Vagina (tissue), 2 donors: ENCODE measurements around the gene PHRF1. TPM values are rescaled to one million over a fixed set of nuclear protein-coding genes. Genes with fewer than 3 reads are reported as not detected.
A peak's percentile ranks its signal among the peaks of the same experiment; 100 is the strongest.

Experiments
- DNase-seq, 2 donors: peaks; one replicate each; pipeline ENCODE4 v3.0.0-alpha.2; 2017; ENCODE audit errors: extremely low spot score in 2 of 2
- H3K27ac ChIP-seq: fragments of 200-600 bp; sonication (generic); one replicate; pipeline ENCODE4 v1.5.1; 2019
- H3K27me3 ChIP-seq: fragments of 200-600 bp; sonication (generic); one replicate; pipeline ENCODE4 v1.5.1; 2019
- H3K36me3 ChIP-seq, 2 donors: fragments of 200-600 bp; sonication (generic); one replicate each; pipeline ENCODE4 v1.5.1; 2017 to 2019
- H3K4me1 ChIP-seq: fragments of 200-600 bp; sonication (generic); one replicate; pipeline ENCODE4 v1.5.1; 2019
- H3K4me3 ChIP-seq, 2 donors: fragments of 200-600 bp; sonication (generic); 1 replicate in 1 of 2; 2 replicates in 1 of 2; pipeline ENCODE4 v1.5.1; 2016 to 2019
- H3K9me3 ChIP-seq: fragments of 200-600 bp; sonication (generic); one replicate; pipeline ENCODE4 v1.5.1; 2019
- POLR2A ChIP-seq, 2 donors: fragments of 450-650 bp; IDR thresholded peaks; one replicate each; pipeline ENCODE4 v1.6.1; 2017; ENCODE audit warnings: antibody characterized with exemption in 2 of 2, mild to moderate bottlenecking in 2 of 2, moderate library complexity in 2 of 2
- POLR2AphosphoS5 ChIP-seq, 2 donors: sonication (generic); formaldehyde crosslinking; IDR thresholded peaks; one replicate each; pipeline ENCODE4 v1.9.0; 2017; ENCODE audit warnings: antibody characterized with exemption in 2 of 2, mild to moderate bottlenecking in 2 of 2, low read depth in 1 of 2; ENCODE audit not compliant: insufficient read depth in 1 of 2
- intact Hi-C: fragments of 100-400 bp; cut with DNase I; formaldehyde crosslinking; loops from one replicate; pipeline ENCODE4 v1.15.1; 2023
- total RNA-seq: library from RNA; depleted of rRNA; stranded (reverse); fragments of >200 nt; gene quantifications from one replicate; pipeline ENCODE4 v1.2.3, GENCODE V29; 2016
- TF ChIP-seq, protein P1 (sequence below), 3 experiments: fragments of 450-650 bp in 2 of 3; fragments of 200-600 bp in 1 of 3; sonication (generic) in 1 of 3; IDR thresholded peaks; one replicate each; pipeline ENCODE4 v1.5.1; 2017 to 2019; ENCODE audit warnings: antibody characterized with exemption in 3 of 3, mild to moderate bottlenecking in 2 of 3, moderate library complexity in 2 of 3

The PHRF1 gene
- total RNA-seq, 1 donor from 2014 or later, result 26.0 TPM

DNA sequence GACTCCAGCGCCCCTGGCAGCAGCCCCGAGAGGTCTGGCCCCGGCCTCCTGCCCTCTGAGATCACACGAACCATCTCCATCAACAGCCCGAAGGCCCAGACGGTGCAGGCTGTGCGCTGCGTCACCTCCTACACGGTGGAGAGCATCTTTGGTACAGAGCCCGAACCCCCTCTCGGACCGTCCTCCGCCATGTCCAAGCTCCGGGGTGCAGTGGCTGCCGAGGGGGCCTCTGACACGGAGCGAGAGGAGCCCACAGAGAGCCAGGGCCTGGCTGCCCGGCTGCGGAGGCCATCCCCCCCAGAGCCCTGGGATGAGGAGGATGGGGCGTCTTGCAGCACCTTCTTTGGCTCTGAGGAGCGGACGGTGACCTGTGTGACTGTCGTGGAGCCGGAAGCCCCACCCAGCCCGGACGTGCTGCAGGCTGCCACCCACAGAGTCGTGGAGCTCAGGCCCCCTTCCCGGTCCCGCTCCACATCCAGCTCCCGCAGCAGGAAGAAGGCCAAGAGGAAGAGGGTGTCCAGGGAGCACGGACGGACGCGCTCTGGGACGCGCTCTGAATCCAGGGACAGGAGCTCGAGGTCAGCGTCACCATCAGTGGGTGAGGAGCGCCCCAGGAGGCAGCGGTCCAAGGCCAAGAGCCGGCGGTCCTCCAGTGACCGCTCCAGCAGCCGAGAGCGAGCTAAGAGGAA lies 31.8 kb downstream of the PHRF1 start:
- no peaks in the 10 kb centered on the region for H3K9me3 ChIP-seq
- peaks cover 0 to 96% of the 10 kb centered on the region in 2 donors for H3K36me3 ChIP-seq
- H3K27ac ChIP-seq, result no peak overlapping the region
- H3K4me3 ChIP-seq, result no peak overlapping the region
- DNase-seq, result no peak
- TF ChIP-seq POLR2AphosphoS5 (IDR thresholded peaks at IDR 0.05; ENCODE audit: insufficient read depth in 1 of 2, low read depth in 1 of 2), result peak in 1 of 2 donors; percentile 6
- TF ChIP-seq POLR2A (IDR thresholded peaks at IDR 0.05), result no peak
- no peaks in the 10 kb centered on the region for H3K27me3 ChIP-seq
- intact Hi-C loops, result no loop called here
- H3K4me1 ChIP-seq, result peaks cover 4% of the 10 kb centered on the region

DNA sequence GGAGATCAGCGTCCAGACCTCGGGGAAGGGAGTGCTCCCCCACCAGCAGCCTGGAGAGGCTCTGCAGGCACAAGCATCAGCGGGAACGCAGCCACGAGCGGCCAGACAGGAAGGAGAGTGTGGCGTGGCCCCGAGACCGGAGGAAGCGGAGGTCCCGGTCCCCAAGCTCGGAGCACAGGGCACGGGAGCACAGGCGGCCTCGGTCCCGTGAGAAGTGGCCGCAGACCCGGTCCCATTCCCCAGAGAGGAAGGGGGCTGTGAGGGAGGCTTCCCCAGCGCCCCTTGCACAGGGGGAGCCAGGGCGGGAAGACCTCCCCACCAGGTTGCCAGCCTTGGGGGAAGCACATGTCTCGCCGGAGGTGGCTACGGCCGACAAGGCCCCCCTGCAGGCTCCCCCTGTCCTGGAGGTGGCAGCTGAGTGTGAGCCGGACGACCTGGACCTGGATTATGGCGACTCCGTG lies 32.6 kb downstream of the PHRF1 start:
- H3K27me3 ChIP-seq, result no peaks in the 10 kb centered on the region
- TF ChIP-seq POLR2AphosphoS5 (IDR thresholded peaks at IDR 0.05; ENCODE audit: insufficient read depth in 1 of 2, low read depth in 1 of 2) (no peak), POLR2A (IDR thresholded peaks at IDR 0.05) (no peak)
- TF ChIP-seq, protein P1, sequence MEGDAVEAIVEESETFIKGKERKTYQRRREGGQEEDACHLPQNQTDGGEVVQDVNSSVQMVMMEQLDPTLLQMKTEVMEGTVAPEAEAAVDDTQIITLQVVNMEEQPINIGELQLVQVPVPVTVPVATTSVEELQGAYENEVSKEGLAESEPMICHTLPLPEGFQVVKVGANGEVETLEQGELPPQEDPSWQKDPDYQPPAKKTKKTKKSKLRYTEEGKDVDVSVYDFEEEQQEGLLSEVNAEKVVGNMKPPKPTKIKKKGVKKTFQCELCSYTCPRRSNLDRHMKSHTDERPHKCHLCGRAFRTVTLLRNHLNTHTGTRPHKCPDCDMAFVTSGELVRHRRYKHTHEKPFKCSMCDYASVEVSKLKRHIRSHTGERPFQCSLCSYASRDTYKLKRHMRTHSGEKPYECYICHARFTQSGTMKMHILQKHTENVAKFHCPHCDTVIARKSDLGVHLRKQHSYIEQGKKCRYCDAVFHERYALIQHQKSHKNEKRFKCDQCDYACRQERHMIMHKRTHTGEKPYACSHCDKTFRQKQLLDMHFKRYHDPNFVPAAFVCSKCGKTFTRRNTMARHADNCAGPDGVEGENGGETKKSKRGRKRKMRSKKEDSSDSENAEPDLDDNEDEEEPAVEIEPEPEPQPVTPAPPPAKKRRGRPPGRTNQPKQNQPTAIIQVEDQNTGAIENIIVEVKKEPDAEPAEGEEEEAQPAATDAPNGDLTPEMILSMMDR (IDR thresholded peaks at IDR 0.05), result no peak
- H3K9me3 ChIP-seq, result no peaks in the 10 kb centered on the region
- intact Hi-C loops, result no loop called here
- peaks cover 0 to 92% of the 10 kb centered on the region in 2 donors for H3K36me3 ChIP-seq
- no peak overlapping the region for H3K27ac ChIP-seq
- no peak overlapping the region for H3K4me3 ChIP-seq
- peaks cover 11% of the 10 kb centered on the region for H3K4me1 ChIP-seq
- no peak for DNase-seq

GRCh38 chr11:609341-609811 lies 33.1 kb downstream of the PHRF1 start:
- DNase-seq, result no peak
- intact Hi-C loops, result no loop called here
- H3K27ac ChIP-seq, result no peak overlapping the region
- H3K36me3 ChIP-seq, result peaks cover 0 to 87% of the 10 kb centered on the region in 2 donors
- no peaks in the 10 kb centered on the region for H3K27me3 ChIP-seq
- TF ChIP-seq POLR2AphosphoS5 (IDR thresholded peaks at IDR 0.05; ENCODE audit: insufficient read depth in 1 of 2, low read depth in 1 of 2) (no peak), POLR2A (IDR thresholded peaks at IDR 0.05) (no peak)
- TF ChIP-seq, protein P1 (IDR thresholded peaks at IDR 0.05), result no peak
- no peak overlapping the region for H3K4me3 ChIP-seq
- H3K4me1 ChIP-seq, result peaks cover 17% of the 10 kb centered on the region
- no peaks in the 10 kb centered on the region for H3K9me3 ChIP-seq

- TF ChIP-seq POLR2AphosphoS5 (IDR thresholded peaks at IDR 0.05; ENCODE audit: insufficient read depth in 1 of 2, low read depth in 1 of 2) (no peak), POLR2A (IDR thresholded peaks at IDR 0.05) (no peak)
- TF ChIP-seq, protein P1 (IDR thresholded peaks at IDR 0.05), result no peak
- Histone ChIP-seq H3K36me3 (peaks cover 0 to 79% of the 10 kb centered on the region in 2 donors), H3K27me3 (no peaks in the 10 kb centered on the region), H3K4me1 (peaks cover 26% of the 10 kb centered on the region), H3K4me3 (no peak overlapping the region), H3K9me3 (no peaks in the 10 kb centered on the region), H3K27ac (no peak overlapping the region)
- intact Hi-C loops, result no loop called here
- no peak for DNase-seq
Measured at GRCh38 chr11:610146-610801, 34.0 kb downstream of the PHRF1 start.

DNA sequence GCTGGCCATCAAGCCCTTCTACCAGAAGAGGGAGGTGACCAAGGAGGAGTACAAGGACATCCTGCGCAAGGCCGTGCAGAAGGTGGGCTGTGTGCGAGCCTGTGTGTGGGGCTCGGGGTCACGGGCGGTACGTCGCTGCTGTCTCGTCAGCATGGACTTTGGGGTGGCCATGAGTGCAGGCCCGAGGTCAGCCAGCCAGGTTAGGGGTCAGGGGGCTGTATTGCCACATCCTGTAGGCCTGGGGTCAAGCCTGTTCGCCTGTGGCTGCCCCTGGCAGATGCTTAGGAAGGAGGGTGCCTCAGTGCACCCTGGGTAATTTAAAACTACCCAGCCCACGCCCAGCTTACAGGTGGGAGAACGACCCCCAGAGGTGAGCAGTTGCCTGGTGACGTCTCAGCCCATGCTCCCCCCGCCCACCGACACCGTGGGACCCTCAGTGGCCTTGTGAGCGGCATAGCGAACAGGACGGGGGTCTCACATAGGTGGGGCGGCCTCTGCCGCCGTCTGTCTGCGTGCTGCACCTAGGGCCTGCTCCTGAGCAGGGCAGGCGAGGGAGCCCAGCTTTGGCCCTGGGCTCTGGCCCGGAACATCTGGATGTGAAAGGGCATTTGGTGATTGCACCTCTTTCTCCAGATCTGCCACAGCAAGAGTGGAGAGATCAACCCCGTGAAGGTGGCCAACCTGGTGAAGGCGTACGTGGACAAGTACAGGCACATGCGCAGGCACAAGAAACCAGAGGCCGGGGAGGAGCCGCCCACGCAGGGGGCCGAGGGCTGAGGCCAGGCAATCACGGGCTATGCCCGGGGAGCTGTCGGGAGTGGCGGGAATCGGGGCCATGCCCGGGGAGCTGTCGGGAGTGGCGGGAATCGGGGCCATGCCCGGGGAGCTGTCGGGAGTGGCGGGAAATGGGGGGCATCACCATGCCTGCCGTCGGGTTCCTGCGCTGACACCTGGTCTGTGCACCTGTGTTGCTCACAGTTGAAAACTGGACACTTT lies 35.0 kb downstream of the PHRF1 start:
- TF ChIP-seq, protein P1 (IDR thresholded peaks at IDR 0.05), result no peak
- no peak for TF ChIP-seq POLR2A (IDR thresholded peaks at IDR 0.05)
- TF ChIP-seq POLR2AphosphoS5 (IDR thresholded peaks at IDR 0.05; ENCODE audit: insufficient read depth in 1 of 2, low read depth in 1 of 2), result no peak
- H3K9me3 ChIP-seq, result no peaks in the 10 kb centered on the region
- no peak overlapping the region for H3K4me3 ChIP-seq
- H3K4me1 ChIP-seq, result peaks cover 31% of the 10 kb centered on the region
- DNase-seq, result peak in 1 of 2 donors; percentile 79
- peaks cover 0 to 68% of the 10 kb centered on the region in 2 donors for H3K36me3 ChIP-seq
- no peaks in the 10 kb centered on the region for H3K27me3 ChIP-seq
- intact Hi-C loops, result no loop called here
- H3K27ac ChIP-seq, result no peak overlapping the region
